Breast epithelium (tissue), 4 donors: ENCODE results near the gene FGR. TPM values are rescaled to one million over a fixed set of nuclear protein-coding genes. Genes with fewer than 3 reads are reported as not detected.

Experiments
- DNase-seq, 2 donors: peaks; one replicate each; pipeline ENCODE4 v3.0.0-alpha.2; 2019; ENCODE audit warnings: low spot score in 2 of 2
- H3K27ac ChIP-seq, 2 donors: fragments of 200-600 bp; sonication (generic) in 1 of 2; one replicate each; pipeline ENCODE4 v1.5.1; 2016 to 2019; ENCODE audit warnings: mild to moderate bottlenecking in 1 of 2
- H3K27me3 ChIP-seq, 2 donors: fragments of 200-600 bp; sonication (generic) in 1 of 2; one replicate each; pipeline versions ENCODE4 v1.5.1 to v1.6.0; 2017 to 2019; ENCODE audit warnings: control low read depth in 1 of 2, mild to moderate bottlenecking in 1 of 2
- H3K36me3 ChIP-seq: fragments of 200-600 bp; one replicate; pipeline ENCODE4 v1.5.1; 2019
- H3K4me1 ChIP-seq, 2 donors: fragments of 200-600 bp; sonication (generic); one replicate each; pipeline ENCODE4 v1.5.1; 2016 to 2019; ENCODE audit warnings: control low read depth in 1 of 2
- H3K4me3 ChIP-seq, 3 donors: fragments of 200-600 bp; sonication (generic); 1 replicate in 2 of 3; 2 replicates in 1 of 3; pipeline ENCODE4 v1.5.1; 2016 to 2019; ENCODE audit warnings: mild to moderate bottlenecking in 3 of 3, moderate library complexity in 2 of 3
- H3K9me3 ChIP-seq, 2 donors: fragments of 200-600 bp; sonication (generic) in 1 of 2; one replicate each; pipeline ENCODE4 v1.5.1; 2016 to 2019; ENCODE audit warnings: control low read depth in 1 of 2
- CTCF ChIP-seq, 3 donors: fragments of 450-650 bp; IDR thresholded peaks; one replicate each; pipeline ENCODE4 v1.5.1; 2016 to 2017; ENCODE audit warnings: antibody characterized with exemption in 3 of 3, mild to moderate bottlenecking in 3 of 3, moderate library complexity in 3 of 3
- POLR2A ChIP-seq: fragments of 450-650 bp; IDR thresholded peaks from one replicate; pipeline ENCODE4 v1.6.1; 2016; ENCODE audit warnings: antibody characterized with exemption, mild to moderate bottlenecking, moderate library complexity
- POLR2AphosphoS5 ChIP-seq, 3 donors: sonication (generic); formaldehyde crosslinking; IDR thresholded peaks; one replicate each; pipeline ENCODE4 v1.6.1; 2017; ENCODE audit warnings: antibody characterized with exemption in 3 of 3
- intact Hi-C: fragments of 100-400 bp; cut with DNase I; formaldehyde crosslinking; loops from one replicate; pipeline ENCODE4 v1.15.1; 2023; ENCODE audit warnings: low total_unique reads
- total RNA-seq, 3 donors: library from RNA; depleted of rRNA; stranded (reverse); fragments of >200 nt; gene quantifications; one replicate each; pipeline ENCODE4 v1.1.0, GENCODE V29; 2016

FGR gene
- total RNA-seq, 3 donors from 2014 or later, result 22.1 to 46.9 (median 24.3) TPM

DNA sequence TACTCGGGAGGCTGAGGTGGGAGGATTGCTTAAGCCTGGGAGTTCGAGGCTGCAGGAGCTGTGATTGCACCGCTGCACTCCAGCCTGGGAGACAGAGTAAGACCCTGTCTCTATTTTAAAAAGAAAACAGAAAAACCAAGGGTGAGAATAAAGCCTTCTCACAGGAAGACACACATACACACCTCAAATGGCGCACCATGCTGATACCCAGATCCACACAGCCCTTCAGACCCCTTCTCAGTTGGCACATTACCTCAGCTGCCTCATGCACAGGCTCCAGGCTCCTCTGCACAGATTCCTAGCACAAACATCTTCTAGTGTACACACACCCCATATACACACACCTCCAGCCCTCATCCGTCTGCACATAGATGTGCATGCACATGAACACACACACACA is 7.9 kb downstream of the FGR start:
- no peaks in the 10 kb centered on the region for H3K36me3 ChIP-seq
- TF ChIP-seq POLR2A, result no peak
- TF ChIP-seq CTCF (IDR thresholded peaks at IDR 0.05), result no peak
- no peak for TF ChIP-seq POLR2AphosphoS5 (IDR thresholded peaks at IDR 0.05)
- no peak for DNase-seq
- no peaks in the 10 kb centered on the region for H3K9me3 ChIP-seq
- H3K4me3 ChIP-seq, result no peak overlapping the region
- no peaks in the 10 kb centered on the region for H3K4me1 ChIP-seq
- H3K27me3 ChIP-seq, result no peaks in the 10 kb centered on the region
- H3K27ac ChIP-seq, result no peak overlapping the region
- intact Hi-C loops, result no loop called here

- no peaks in the 10 kb centered on the region for H3K4me1 ChIP-seq
- H3K9me3 ChIP-seq, result no peaks in the 10 kb centered on the region
- H3K27ac ChIP-seq, result peak overlapping the region; percentile 52 to 71
- intact Hi-C loops, result no loop called here
- DNase-seq, result no peak
- TF ChIP-seq POLR2AphosphoS5 (IDR thresholded peaks at IDR 0.05), result no peak
- TF ChIP-seq CTCF (IDR thresholded peaks at IDR 0.05), result no peak
- TF ChIP-seq POLR2A, result no peak
- H3K4me3 ChIP-seq, result no peak overlapping the region
- no peaks in the 10 kb centered on the region for H3K27me3 ChIP-seq
- no peaks in the 10 kb centered on the region for H3K36me3 ChIP-seq
These were observed 8.7 kb downstream of the FGR start for GRCh38 chr1:27626031-27626935.

DNA sequence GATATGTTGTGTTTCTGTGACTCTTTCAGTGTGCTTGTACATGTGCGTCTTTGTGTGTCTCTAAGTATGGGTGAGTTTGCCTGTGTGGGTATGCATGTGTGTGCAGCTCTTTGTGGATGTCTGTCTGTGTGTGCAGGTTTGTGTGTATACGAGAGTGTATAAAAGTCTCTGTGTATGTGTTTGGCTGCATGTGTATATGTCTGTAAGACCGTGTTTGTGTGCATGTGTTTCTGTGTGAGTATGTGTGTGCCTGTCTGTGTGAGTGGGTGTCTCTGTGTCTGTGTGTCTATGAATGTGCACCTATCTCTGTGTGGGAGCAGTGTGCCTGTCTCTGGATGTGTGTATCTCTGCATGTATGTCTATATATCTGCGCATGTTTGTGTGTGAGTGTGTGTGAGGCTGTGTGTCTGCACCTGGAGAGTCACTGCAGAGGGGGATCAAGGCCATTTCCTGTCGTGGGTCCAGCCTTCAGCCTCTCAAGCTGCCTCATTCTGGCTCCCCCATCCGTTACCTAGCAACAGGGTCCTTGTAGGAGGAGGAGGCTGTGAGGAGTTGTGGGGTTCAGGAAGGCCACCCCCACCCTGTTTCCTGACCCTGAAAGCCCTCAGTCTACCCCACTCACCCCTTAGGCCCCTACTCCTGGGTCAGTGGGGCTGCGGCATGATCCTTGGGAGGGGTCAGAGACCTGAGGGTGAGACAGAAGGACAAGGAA is 10.4 kb downstream of the FGR start:
- Histone ChIP-seq H3K27ac (peak overlapping the region; percentile 52 to 71), H3K27me3 (no peaks in the 10 kb centered on the region), H3K4me3 (no peak overlapping the region), H3K4me1 (no peaks in the 10 kb centered on the region), H3K36me3 (no peaks in the 10 kb centered on the region), H3K9me3 (no peaks in the 10 kb centered on the region)
- intact Hi-C loops, result no loop called here
- no peak for DNase-seq
- no peak for TF ChIP-seq POLR2A
- no peak for TF ChIP-seq CTCF (IDR thresholded peaks at IDR 0.05)
- no peak for TF ChIP-seq POLR2AphosphoS5 (IDR thresholded peaks at IDR 0.05)

DNA sequence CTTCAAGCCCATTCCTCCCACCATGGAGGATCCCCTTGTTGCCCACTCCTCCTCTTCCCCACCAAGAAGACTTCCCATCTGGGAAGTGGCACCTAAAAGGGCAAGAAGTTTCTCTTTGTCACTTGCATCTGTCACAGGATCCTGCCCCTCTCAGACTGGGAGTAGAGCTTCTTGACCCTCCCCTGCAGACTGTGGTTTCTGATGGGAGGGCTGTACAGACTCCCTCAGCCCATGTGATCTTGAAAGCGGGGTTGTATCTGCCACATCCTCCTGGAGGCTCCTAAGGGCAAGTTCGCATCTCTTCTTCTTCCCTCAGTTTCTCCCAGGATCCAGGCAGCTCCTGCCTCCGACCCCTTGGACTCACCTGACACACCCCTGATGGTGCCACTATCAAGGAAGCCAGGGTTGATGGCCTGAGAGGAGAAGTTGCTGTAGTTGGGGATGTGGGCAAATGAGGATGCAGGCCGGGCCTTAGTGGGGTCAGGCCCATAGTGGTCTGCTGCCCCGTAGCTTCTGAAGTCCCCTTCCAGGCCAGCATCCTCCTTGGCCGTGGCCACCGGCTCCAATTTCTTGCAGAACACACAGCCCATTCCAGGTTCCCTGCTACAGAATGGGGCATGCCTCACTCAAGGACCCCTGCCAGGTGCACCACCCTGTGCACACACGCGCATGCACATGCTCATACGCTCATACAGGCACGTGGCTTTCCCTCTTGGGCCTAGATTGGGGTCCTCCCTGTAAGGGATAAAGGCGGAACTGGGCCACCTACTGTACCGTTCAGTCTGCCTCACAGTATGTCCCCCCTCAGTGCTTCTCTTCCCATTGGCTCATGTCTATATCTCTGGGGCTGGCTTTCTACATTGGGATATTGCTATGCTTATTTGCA is 11.4 kb downstream of the FGR start:
- no peak overlapping the region for H3K4me3 ChIP-seq
- no peaks in the 10 kb centered on the region for H3K9me3 ChIP-seq
- no peak for TF ChIP-seq CTCF (IDR thresholded peaks at IDR 0.05)
- no peak for TF ChIP-seq POLR2AphosphoS5 (IDR thresholded peaks at IDR 0.05)
- TF ChIP-seq POLR2A, result no peak
- no peak for DNase-seq
- no peaks in the 10 kb centered on the region for H3K4me1 ChIP-seq
- no peaks in the 10 kb centered on the region for H3K27me3 ChIP-seq
- H3K27ac ChIP-seq, result no peak overlapping the region
- intact Hi-C loops, result no loop called here
- H3K36me3 ChIP-seq, result no peaks in the 10 kb centered on the region
